ENCODE results near the gene ENOX2. TPM values are rescaled to one million over a fixed set of nuclear protein-coding genes. Genes with fewer than 3 reads are reported as not detected.

The ENOX2 gene
- total RNA-seq, 4 donors from 2014 or later: 12.7 to 26.9 (median 21.4) TPM

DNA sequence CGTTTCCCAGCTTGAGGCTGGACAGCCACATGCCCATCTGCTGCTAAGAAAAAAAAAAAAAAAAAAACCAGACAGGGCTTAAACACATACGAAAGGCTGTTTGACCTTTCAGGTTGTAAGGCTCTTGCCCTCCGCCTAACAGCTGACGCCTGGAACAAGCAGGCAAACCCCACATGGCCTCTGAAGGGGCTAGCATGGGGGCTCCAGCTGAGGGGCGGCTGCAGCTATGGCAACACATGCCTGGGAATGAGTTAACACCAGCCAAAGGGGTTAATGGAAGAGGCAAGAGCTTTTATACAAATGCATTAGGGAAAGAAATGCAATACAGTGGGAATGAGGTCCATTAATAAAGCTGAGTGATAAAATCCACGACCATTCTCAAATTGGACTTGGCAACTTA is 183.6 kb downstream of the ENOX2 start:
- TF ChIP-seq, protein P1, sequence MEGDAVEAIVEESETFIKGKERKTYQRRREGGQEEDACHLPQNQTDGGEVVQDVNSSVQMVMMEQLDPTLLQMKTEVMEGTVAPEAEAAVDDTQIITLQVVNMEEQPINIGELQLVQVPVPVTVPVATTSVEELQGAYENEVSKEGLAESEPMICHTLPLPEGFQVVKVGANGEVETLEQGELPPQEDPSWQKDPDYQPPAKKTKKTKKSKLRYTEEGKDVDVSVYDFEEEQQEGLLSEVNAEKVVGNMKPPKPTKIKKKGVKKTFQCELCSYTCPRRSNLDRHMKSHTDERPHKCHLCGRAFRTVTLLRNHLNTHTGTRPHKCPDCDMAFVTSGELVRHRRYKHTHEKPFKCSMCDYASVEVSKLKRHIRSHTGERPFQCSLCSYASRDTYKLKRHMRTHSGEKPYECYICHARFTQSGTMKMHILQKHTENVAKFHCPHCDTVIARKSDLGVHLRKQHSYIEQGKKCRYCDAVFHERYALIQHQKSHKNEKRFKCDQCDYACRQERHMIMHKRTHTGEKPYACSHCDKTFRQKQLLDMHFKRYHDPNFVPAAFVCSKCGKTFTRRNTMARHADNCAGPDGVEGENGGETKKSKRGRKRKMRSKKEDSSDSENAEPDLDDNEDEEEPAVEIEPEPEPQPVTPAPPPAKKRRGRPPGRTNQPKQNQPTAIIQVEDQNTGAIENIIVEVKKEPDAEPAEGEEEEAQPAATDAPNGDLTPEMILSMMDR (IDR thresholded peaks at IDR 0.05; ENCODE audit: low read depth): no peak

DNA sequence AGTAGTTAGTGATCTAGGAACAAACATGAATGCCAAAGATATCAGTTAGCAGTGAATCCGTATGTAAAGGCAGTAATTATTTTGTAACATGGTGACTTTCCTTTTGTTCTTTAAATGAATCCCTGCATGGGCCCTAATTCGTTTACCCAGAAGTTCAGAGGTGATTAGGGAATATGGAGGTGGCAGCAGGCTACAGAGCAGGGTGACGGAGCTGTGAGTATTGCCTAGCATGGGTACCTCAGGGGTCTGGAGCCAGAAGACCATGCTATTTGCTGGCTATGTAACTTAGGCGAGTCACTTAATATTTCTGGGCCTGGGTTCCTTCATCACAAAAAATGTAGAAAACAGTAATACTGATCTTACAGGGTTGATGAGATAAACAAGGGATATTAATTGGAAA is 184.9 kb downstream of the ENOX2 start:
- TF ChIP-seq, protein P1 (IDR thresholded peaks at IDR 0.05; ENCODE audit: low read depth): no peak

DNA sequence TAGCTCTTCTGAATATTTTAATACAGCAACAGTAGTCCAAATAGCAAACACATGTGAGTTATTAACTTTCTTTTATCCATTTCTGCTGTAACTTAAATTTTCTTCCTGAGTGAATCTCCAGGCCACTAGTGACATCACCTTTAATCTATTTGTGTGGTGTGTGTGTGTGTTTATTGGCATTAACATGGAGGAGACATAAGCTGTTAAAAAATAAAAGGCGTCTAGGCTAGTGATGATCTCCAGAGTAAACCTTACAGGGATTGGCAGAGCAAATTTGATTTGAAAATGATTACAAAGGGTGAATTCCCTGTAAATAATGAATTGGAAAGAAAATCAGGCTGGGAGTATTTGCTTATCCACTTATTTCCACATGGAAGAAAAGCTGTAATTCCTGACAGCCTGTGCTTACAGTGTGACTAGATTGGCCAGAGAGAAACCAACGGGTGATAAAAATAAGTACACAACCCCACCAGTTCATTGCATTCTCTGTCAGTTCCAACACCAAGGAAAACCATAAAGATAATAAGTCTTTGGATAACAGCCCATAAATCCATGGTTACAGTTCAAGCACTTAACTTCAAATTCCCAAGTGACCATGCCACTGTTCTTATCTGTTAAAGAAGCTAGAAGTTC is 186.1 kb downstream of the ENOX2 start:
- TF ChIP-seq, protein P1 (IDR thresholded peaks at IDR 0.05; ENCODE audit: low read depth): no peak

DNA sequence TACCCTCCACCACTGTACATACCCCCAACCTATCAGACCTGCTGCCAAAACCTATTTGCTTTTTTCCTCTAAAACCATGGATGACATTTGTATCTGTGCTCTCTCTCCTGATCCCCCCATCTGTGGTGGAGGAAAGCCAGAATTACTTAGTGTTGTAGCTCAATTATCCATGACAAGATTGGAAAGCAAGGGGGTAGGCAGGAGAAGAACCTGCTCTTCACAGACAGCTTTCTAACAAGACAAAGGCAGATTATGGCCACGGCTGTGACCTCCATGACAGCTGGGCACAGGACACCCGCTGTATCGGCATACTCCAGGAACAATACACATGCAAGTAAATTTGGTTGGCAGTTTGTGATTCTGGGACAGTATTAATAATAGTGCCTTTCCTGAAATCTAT is 186.7 kb downstream of the ENOX2 start:
- TF ChIP-seq, protein P1 (IDR thresholded peaks at IDR 0.05; ENCODE audit: low read depth): no peak

DNA sequence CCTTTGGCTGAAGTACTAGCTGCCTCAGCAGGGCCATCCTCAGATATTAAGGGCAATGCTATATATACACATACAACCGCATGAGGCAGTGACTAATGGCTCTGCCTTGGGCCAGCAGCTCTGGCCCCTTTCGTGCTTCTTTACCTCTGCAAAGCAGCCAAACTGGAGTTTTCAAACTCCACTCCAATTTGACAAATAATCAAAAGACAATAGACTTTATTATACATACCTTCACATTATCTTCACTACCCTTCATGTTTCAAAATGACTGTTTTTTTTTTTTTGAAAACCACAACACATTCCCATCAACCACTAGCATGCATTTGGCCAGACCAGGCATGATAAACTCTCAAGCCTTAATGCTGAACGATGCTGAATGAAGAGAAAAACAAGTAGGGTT is 187.7 kb downstream of the ENOX2 start:
- TF ChIP-seq, protein P1 (IDR thresholded peaks at IDR 0.05; ENCODE audit: low read depth): no peak

DNA sequence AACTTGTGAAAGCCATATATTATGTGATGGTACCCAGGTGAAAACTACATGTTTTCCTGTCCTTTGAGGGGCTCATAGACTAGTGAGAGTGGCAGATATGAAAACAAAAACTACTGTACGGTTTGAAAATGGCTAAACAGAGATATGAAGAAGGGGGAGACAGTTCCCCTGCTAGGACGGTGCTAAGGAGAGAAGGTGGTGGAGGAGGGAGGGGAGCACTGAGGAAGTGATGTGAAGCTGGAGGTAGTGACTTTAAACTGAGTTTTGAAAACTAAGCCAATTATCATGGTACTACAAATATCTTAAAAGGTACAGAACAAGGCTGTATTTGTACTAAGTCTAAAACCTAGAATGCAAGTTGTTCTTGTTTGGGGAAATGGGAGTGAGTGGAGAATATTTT is 188.3 kb downstream of the ENOX2 start:
- TF ChIP-seq, protein P1 (IDR thresholded peaks at IDR 0.05; ENCODE audit: low read depth): no peak

DNA sequence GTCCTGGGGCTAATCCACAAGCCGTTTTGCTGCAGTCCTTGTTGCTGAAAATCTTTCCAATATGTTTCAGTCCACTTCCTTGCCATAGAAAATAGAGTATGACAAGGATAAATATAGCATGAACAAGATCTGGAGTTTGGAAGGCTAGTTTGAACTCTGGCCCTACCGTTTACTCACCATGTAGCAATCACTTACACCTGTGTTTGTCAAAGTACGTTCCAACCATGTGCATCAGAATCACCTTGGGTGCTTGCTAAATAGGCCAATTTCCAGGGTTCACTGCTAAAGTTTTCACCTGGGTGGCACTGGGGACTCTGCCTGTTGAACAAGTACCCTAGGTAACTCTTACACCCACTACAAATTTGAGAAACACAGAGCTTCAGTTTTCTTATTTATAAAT is 188.9 kb downstream of the ENOX2 start:
- TF ChIP-seq, protein P1 (IDR thresholded peaks at IDR 0.05; ENCODE audit: low read depth): no peak

Data from subcutaneous adipose tissue (tissue), 4 donors.